GM19240 (cell line): ENCODE measurements around the gene CTNND2.

Experiments used
- DNase-seq: peaks from one replicate; pipeline ENCODE4 v3.0.0; 2011; ENCODE audit warnings: low spot score; ENCODE audit not compliant: insufficient read length

CTNND2 gene

DNA sequence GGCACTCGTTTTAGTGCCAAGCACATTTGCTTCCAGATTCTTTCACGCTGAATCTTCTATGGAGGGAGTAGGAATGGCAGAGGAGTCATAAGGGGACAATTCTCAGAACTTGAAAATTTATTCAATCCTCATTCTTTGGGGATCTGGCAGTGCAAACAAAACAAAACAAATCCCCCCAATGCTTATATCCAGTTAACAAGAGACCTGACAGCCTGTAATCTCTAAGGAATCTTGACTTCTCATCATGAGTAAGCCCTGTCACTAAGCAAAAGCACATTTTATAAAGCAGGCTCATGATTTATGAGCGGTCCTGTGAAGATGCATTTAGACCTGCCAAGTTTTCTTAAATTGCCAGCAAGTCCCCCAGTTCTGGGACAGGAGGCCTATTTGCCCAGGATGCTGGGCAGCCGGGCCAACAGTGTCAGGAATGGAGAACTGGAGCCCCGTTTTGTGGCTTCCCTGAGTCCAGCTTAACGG lies 513.9 kb downstream of the CTNND2 start:
- no peak for DNase-seq

DNA sequence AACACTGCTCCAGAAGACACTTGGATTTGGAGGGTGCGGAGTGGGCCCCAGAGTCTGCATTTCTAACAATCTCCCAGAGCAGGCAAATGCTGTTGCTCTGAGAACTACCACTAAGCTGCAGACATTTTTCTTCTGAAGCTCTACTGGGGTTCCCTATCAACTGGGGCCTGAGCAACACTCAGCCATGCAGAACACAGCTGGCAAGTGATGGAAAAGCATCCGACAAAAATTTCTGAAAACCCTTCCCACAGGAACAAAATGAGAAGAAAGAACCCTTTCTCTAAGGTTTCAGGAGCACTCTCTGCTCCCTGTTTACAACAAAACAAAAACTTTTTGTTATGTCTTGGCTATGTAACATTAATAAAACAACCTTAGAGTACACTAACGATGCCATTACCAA lies 516.9 kb downstream of the CTNND2 start:
- DNase-seq = no peak

DNA sequence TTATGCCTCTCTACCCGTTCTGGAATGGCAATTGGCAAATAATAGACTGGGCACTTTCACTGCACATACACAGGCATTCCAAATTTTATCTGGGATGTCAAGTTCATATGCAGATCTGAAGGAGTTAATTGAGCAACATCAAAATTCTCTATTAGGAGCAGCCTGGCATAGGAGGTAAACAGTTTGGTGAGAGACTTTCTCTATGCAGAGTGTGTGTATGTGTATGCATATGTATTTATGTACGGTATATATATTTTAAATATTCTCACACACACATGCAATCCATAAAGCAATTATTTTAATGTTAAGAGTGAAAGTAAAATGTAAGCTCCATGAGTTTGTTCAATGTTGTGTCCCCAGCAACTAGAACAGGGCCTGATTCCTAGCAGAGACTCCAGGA lies 517.8 kb downstream of the CTNND2 start:
- no peak for DNase-seq

DNA sequence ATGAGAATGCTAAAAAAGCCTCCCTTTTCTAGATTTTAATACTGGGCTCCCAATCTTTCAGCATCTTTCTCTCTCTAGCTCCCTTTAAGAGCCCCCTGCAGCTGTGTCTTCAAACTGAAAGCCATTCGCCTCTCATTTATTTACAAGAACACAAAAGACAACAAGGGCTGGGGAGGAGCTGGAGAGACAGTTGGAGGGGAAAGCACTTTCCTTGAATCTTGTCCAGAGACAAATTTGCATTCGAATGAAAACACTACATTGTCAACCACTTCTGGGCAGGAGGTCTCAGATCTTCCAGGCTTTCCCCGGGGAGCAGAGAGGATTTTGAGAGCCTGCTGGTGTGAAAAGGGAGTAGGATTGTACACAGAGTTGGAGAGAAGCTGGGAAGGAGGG lies 518.3 kb downstream of the CTNND2 start:
- no peak for DNase-seq

DNA sequence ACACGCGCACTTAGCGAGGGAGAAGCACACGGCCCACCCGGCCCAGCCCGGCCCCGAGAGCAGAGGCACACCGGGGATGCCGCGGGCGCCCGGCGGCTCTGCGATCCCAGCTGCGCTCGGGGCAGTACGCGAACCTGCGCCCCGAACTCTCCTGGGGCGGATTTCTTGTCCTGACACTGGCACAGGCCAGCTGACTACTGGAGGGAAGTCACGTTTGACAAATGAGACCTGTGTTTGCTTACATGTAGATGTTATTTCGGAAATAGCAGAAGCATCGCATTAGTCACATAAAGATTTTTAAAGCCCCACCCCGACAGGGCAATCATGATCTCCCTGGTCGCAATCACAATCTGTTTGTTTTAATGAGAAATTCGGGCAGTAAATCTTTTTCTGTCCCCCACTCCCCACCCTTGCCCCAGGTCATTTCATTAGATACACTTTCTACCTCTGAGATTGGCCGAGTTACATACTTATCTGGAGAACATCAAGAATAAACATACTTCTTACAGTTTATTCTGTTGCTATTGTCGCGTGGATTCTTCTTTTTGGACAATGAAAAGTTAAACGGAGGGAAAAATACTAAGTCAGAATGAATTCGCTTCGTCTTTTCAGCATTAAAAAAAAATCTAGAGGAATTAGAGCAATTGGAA lies 518.9 kb downstream of the CTNND2 start:
- no peak for DNase-seq

DNA sequence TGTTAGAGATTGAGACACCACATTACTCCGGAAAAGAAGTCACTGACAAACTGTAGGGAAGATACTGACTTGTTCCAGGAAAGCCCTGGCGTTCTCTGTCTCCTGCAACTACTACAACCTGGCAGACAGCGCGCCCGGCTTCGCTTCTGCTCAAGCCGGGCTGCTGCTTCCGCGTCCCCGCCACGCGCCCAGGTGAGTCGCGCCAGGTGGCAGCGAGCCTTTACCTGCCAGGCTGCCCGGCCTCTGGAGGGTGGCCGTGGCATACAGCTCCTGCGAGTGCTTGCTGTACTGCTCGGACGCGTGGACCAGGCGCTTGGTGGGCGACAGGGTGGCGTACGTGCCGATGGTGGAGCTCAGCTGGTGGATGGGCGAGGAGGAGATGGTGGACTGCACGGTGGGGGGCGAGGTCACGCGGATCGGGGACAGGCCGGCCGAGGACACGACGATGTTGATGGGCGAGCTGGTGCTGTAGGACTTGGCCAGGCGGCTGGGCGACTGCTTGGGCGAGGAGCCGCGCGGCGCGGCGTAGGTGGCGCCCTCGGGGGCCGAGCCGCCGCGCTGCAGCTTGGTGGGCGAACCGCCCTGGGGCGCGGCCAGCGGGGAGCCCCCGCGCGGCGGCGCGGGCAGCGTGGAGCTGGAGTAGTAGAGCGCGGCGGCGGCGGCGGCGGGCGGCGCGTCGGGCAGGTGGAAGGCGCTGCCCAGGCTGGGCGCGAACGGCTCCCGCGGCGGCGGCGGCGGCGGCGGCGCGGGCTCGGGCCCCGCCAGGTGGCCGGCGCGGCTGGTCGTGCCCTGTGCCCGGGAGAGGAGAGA lies 519.6 kb downstream of the CTNND2 start:
- no peak for DNase-seq

DNA sequence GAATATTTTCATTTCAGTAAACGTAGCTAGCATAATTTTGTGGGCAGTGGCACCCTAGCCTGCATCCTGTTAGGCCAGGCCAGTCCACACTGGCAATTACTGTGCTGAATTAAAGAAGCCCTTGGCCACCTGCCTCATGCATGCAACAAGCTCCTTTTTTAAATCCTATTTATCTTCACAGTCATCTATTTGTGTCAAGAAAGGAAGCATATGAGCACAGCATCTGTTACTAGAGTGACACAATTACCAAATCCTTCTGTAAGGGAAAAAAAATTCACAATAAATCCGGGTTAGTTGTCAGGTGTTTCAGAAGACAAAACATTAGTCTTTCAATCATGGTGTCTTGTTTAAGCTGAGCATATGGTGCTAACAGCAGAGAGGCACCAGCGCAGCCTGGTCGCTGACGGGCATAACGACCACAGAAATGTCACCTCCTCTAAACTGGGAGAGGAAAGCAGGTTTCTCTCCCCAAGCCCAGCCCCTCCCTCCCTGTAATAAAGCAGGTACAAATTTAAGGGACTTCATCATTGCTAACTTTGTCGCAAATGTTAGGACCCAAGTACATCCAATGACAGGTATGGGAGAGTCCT lies 520.6 kb downstream of the CTNND2 start:
- DNase-seq = no peak

DNA sequence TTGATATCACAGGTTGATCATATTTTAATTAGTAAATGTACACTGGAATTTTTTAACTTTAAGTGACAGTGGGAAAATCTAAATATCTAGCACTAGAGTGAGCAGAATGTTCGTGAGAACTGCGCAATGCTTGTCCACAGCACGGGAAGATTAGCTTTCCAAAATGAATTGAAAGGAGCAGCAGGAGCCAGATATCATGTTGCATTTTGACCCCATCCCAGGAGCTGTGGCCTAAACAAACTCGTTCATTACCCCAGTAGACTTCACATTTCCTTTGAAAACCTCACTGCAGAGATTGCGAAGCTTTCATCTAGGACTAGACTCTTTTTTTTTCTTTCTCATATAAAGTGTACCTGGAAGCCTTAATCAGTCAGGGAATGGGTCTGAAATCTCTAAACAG lies 525.8 kb downstream of the CTNND2 start:
- no peak for DNase-seq

DNA sequence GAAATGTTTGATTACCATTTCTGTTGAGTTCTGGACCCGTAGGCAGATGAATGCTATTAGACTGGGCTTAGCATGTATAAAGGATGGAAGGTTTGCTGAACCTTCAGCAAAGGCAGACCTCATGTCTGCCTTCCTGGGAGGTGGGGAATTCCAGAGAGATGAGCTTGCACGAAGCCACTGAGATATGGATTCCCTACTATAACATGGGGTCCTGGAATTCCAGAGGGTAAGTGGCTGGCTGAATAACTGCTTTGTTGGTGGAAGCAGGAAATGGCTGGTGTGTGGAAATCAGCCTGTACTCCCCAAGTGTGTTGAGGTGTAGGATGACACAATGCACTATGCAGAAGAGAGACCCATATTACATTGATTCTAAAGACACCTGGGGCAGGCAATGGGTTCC lies 526.4 kb downstream of the CTNND2 start:
- no peak for DNase-seq

DNA sequence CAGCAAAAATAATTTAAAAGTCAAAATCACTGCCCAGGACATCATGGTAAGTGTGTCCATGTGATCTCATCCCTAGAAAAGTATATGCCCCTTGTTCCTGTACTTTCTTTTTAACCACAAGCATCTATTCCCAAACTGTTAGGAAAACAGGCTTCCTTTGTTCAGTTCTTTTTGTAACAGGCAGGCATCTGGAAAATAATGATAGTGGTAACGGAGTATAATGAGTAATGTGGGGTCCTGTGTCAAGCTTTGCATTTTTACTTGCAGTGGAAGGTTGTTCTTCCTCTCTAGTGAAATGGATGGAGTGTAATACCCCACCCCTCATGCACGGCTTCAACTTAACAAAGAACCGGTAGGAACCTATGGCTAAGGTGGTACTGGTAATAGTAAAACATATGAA lies 532.1 kb downstream of the CTNND2 start:
- no peak for DNase-seq

DNA sequence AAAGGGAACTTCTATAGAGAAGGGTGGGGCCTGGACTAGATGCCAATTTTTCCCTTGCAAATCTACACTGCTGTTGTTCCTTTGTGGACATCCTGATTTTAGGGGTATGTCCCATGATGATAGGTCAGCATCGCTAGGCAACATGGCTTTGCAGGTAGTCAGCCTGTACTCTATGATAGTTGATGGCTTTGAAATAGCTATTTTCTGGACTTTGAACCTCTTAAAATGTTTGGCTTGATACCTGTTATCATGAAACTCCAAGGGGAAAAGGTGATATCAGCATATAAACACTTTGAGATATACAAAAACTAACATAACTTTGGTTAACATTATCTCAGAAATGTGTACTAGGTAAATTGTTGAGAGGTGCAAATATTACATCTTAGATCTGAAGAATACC lies 533.2 kb downstream of the CTNND2 start:
- no peak for DNase-seq

DNA sequence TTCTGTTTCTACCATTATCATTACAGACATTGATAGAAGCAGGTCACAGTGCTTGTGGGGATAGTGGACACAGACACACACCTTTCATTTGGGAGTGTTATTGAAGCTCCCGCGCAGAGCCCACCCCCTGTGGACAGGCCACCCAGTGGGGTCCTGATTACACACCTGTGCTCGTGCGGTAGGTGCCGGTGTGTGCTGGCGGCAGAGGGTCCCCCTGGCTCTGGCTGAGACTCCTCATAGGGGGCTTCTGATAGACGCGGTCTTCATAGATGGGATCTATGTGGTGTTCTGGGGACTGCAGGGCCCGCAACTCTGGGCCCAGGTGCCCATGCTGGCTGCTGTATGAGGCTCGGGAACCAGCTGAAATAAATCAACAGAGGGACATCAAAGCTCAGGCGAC lies 539.7 kb downstream of the CTNND2 start:
- DNase-seq = no peak

DNA sequence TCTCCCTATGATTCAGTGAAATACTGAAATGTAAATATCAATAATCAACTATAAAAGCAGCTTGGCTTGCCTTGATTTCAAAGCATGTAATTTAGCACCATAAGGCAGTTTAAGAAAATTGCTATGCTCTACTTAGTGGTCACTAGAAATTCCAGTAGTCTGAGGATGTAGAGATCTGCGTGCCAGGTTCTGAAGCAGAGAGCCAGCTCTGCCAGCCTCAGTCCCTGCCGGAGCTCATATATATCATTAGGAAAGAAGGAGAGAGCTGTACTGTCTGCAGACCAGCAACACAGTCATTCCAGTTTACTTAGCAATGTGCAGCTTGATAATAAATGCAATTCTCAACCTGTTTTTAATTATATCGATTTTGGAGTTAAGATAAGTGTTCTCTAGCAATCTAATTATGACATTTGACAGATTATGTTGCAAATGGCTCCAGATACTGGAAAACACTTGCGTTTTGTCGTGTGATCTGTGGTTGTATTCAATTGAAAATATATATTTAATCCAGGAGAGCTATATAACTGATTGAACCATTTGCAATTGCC lies 540.5 kb downstream of the CTNND2 start:
- no peak for DNase-seq

DNA sequence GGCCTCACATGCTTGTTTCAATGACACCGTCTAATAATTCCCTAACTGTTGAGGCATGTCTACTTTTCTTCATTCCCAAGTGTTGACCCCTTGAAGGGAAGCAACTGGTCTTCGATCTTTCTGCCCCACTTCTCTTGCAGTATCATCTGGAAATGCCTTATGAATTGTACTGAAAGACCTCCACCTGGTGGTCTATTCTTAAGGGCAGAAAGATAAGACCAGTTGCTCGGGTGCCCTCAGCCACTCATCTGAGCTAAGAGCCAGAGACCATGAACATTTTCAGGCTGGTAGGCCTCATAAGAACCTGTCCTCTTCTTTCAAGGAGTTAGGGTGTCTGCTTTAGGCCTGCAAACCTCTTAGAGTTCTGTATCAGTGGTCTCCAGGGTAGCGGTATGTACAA lies 542.5 kb downstream of the CTNND2 start:
- DNase-seq = no peak

DNA sequence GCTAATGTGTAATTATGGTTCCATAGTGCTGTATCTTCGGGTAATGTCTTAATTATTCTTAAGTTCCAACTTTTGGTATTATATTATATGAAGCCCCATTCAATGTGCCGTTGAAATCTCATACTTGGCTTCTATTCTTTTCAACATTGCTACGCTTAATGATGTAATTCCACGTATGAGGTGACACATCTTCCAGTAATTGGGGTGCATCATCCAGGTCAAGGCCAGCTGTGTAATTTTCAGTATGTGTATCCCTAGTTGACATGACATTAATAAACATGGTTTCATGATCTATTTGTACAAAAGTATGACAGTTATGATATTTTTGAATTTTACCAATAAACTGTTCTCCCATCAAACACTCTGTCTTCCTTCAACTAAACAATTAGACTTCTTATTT lies 546.3 kb downstream of the CTNND2 start:
- no peak for DNase-seq

DNA sequence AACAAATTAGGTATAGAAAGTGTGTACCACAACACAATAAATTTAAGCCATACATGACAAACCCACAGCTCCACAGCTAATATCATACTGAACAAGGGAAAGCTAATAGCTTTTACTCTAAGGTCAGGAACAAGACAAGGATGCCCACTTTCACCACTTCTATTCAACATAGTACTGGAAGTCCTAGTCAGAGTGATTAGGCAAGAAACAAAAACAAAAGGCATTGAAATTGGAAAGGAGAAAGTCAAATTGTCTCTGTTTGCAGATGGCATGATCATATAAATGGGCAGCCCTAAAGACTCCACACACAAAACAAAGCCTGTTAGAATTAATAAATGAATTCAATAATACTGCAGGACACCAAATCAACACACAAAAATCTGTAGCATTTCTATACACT lies 548.8 kb downstream of the CTNND2 start:
- DNase-seq = no peak

DNA sequence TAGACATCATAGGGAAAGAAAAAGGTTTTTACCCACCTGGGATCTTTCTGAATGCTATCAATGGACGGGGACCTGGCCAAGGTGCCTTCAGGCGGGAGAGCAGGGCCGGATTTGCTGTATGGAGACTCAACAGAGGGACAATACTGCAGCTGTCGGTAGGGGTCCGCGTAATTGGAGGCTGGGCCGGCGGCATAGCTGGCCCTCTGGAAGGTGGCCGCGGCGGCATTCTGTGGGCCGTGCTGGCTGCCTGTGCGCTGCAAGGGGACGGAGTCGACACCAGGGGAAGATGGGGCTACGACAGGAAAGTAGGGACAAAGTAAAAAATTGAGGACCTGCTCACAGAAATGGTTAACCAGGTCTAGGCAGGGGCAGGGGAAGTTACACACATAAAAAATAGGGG lies 557.9 kb downstream of the CTNND2 start:
- DNase-seq = no peak

DNA sequence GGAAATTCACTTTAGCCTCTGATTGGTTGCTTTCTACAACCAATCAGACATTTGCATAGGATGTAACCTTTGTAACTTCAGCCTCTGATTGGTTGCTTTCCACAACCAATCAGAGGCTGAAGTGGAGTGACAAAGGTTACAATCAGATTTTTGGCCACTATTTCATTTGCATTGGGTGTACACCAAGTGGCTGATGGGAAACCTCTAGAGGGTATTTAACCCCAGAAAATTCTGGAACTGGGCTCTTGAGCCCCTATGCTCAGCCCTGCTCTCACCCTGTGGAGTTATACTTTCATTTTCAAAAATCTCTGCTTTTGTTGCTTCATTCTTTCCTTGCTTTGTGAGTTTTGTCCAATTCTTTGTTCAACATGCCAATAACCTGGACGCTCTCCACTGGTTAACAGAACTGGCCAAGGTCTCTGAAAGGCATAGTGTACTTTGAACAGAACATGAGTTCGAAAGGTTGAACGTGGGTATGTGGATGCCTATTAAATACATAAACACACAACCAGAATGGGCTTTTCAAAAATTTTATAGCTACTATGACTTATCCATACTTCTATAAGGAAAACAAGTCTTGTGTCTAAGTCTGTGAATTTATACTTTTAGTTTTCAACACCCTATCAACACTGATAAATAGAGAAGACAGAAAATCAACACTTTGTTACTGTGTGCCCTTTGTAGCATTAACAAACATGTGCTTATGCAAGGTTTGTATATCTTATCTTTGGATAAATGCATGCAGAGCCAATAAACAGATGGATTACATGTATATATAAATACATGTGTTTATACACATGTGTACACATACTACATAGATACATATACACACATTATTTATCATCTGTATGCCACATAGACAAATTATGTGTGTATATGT lies 568.1 kb downstream of the CTNND2 start:
- DNase-seq = no peak

DNA sequence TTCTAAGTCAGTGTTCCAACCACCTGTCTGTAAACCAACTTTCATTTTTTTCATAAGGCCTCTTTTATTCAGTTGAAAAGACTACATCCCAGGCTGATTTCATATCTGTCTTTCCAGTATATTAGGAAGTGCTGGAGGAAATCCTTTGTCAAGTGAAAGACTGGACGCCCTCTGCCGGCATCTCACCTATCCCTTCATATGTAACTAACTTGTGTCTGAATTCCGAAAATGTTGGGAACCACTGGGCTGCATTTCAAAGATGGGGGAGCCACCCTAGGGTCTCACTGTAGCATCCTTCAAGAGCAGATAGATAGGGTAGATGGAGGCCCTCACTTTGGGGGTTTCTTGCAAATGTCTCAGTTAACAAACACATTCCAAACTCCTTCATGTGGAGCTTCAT lies 569.8 kb downstream of the CTNND2 start:
- DNase-seq = no peak

DNA sequence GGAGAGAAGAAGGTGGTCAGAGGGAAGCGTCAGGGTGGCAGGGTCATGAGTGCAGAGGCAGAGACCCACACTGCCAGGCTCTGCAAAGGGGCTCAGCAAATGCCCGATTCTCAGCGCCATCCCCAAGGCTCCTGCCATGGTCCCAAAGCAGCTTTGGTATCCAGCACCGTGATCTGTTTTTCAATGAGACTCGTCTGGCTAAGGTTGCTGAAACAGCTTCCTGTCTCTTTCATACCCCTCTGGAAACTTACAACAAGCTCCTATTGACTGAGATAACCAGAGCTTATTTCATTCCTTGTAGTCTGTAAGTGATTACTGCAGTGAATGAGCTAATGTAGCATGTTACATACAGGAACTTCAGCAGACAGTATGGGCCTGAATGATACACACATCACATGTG lies 574.6 kb downstream of the CTNND2 start:
- no peak for DNase-seq

DNA sequence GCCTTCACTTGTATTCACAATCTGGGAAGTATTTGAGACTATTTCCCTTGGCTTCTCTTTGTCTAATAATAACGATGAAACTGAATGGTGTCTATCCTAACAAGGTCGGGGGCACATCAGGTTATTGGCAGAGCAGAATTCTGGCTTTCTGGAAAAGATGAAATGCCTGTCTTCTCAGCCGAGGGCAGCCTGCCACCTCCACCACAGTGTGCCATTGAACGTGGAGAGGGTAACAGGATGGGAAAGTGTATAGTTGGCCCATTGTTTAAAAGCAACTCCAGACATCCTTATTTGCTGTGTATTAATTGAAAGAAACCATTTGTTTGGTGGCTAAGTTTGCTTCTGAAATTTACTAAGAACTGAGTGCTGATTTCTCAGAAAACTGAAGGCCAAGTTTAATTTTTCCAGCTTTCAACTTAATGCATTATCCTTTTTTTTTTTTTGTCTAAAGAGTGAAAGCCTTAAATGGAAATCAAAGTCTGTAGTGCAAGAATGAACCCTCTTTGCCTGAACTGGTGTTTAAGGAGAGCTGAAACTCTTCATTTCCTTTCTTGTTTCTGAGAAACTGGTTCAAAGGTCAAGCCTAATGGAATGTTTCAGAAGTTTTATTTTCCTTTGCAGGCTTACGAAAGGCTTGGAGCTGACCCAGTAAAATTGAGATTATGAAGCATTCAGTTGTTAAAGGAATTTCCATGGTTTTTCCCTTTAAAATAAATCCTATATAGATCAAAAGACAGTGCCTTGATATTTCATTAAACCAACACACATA lies 579.5 kb downstream of the CTNND2 start:
- no peak for DNase-seq
